H1 (cell line): ENCODE measurements around the gene RANBP3L. TPM values are rescaled to one million over a fixed set of nuclear protein-coding genes. Genes with fewer than 3 reads are reported as not detected.

Experiments
- BACH1 ChIP-seq: IDR thresholded peaks from 2 replicates; pipeline ENCODE4 v1.6.1; 2012; ENCODE audit warnings: low read length, improper control_type of control experiment
- CBX8 ChIP-seq: fragments of 300-800, 300-1000 bp; sonication (generic); IDR thresholded peaks from 2 replicates; pipeline ENCODE4 v1.7.1; 2016; ENCODE audit warnings: low read depth, low read length, borderline replicate concordance
- CHD7 ChIP-seq: fragments of 300-600 bp; sonication (generic); IDR thresholded peaks from 2 replicates; pipeline ENCODE4 v1.7.1; 2012; ENCODE audit warnings: low read length, moderate library complexity, mild to moderate bottlenecking, inconsistent platforms; ENCODE audit not compliant: insufficient replicate concordance
- GTF2F1 ChIP-seq: IDR thresholded peaks from 2 replicates; pipeline ENCODE4 v1.6.1; 2012; ENCODE audit warnings: low read depth, low read length, improper control_type of control experiment, borderline replicate concordance
- HDAC2 ChIP-seq, 2 experiments: fragments of 300-600 bp in 1 of 2; sonication (generic) in 1 of 2; IDR thresholded peaks; 2 replicates each; pipeline ENCODE4 v1.6.1; 2011 to 2012; ENCODE audit warnings: low read depth in 2 of 2, low read length in 2 of 2, mild to moderate bottlenecking in 2 of 2, moderate library complexity in 2 of 2, borderline replicate concordance in 1 of 2, inconsistent platforms in 1 of 2
- KDM4A ChIP-seq: IDR thresholded peaks from one replicate; pipeline ENCODE4 v1.7.1; 2012; ENCODE audit warnings: low read depth, mild to moderate bottlenecking, moderate library complexity, low read length, inconsistent platforms; ENCODE audit not compliant: severe bottlenecking
- KDM5A ChIP-seq: fragments of 200-600 bp; IDR thresholded peaks from 2 replicates; pipeline ENCODE4 v1.7.1; 2012; ENCODE audit warnings: mild to moderate bottlenecking, low read length, inconsistent platforms, mixed read lengths
- NRF1 ChIP-seq: IDR thresholded peaks from 2 replicates; pipeline ENCODE4 v1.6.1; 2011; ENCODE audit warnings: mild to moderate bottlenecking, low read depth, low read length, improper control_type of control experiment
- RFX5 ChIP-seq: IDR thresholded peaks from 2 replicates; pipeline ENCODE4 v1.6.1; 2011; ENCODE audit warnings: low read depth, low read length, improper control_type of control experiment, borderline replicate concordance
- TBP ChIP-seq: IDR thresholded peaks from 2 replicates; pipeline ENCODE4 v1.6.1; 2011; ENCODE audit warnings: low read depth, low read length, improper control_type of control experiment
- polyA plus RNA-seq, 7 experiments: library from polyadenylated mRNA; depleted of rRNA in 3 of 7; stranded (reverse) in 5 of 7; unstranded in 2 of 7; fragments of >200 nt in 5 of 7; fragments of 200-250 nt in 2 of 7; gene quantifications; 1 replicate in 5 of 7; 2 replicates in 1 of 7; 4 replicates in 1 of 7; pipeline versions ENCODE4 v1.2.1 to v1.2.3, GENCODE V29; 2011 to 2013; ENCODE audit warnings: missing spikeins in 2 of 7, mixed read lengths in 2 of 7
- total RNA-seq: library from RNA; stranded (reverse); fragmentation: NEBNext Ultra II Directional; extraction: Animal tissue kit (Norgen Biotek cat#: 25700); gene quantifications from 2 replicates; pipeline ENCODE4 v1.2.1, GENCODE V29; 2021

RANBP3L gene
- total and polyA plus RNA-seq, 2 of the 8 experiments (the other 6 are each of a cell fraction or from before 2014, with no cell fraction given): not detected

- TF ChIP-seq CHD7: no peak
- TF ChIP-seq RFX5: no peak
- TF ChIP-seq GTF2F1: no peak
- no peak for TF ChIP-seq CBX8
- TF ChIP-seq NRF1: no peak
- TF ChIP-seq HDAC2 (IDR thresholded peaks at IDR 0.05; ENCODE audit: borderline replicate concordance in 1 of 2, low read depth in 2 of 2, low read length in 2 of 2): no peak
- TF ChIP-seq BACH1: no peak
- TF ChIP-seq TBP: no peak
- no peak for TF ChIP-seq KDM5A
- no peak for TF ChIP-seq KDM4A
These were observed 71.4 kb downstream of the RANBP3L start (continued) for GRCh38 chr5:36230151-36230790.
